Body of pancreas (tissue), 4 donors: Measurements from ENCODE around the gene MAP3K20.

Experiments
- CTCF ChIP-seq, 7 experiments: fragments of 450-650 bp in 4 of 7; fragments of 200-600 bp in 3 of 7; sonication (generic) in 3 of 7; IDR thresholded peaks; one replicate each; pipeline ENCODE4 v1.5.1; 2016 to 2019; ENCODE audit warnings: antibody characterized with exemption in 7 of 7
- POLR2A ChIP-seq, 3 donors: fragments of 450-650 bp; IDR thresholded peaks; one replicate each; pipeline ENCODE4 v1.6.1; 2016; ENCODE audit warnings: antibody characterized with exemption in 3 of 3, mild to moderate bottlenecking in 2 of 3

- TF ChIP-seq POLR2A (IDR thresholded peaks at IDR 0.05) (no peak), CTCF (IDR thresholded peaks at IDR 0.05) (no peak)
These were observed 123.6 kb downstream of the MAP3K20 start for GRCh38 chr2:173199294-173199693.
